Loucy (cell line): ENCODE results near the gene AQP12A.
"Not testable (repeated sequence)": the region's sequence is repeated elsewhere in the genome, so short reads cannot be mapped to it uniquely, and the experiment has no call there.

ENCODE experiments used
- CTCF ChIP-seq: fragments of 200-600 bp; sonication (generic); conservative IDR thresholded peaks from 2 replicates; pipeline ENCODE4 v1.5.1; 2014; ENCODE audit warnings: mild to moderate bottlenecking, antibody characterized with exemption, low read length
- EZH2phosphoT487 ChIP-seq: fragments of 200-600 bp; IDR thresholded peaks from 2 replicates; pipeline ENCODE4 v1.6.1; 2018; ENCODE audit warnings: antibody characterized with exemption, mild to moderate bottlenecking, moderate library complexity, borderline replicate concordance

GRCh38 chr2:240678909-240679308, 12.8 kb upstream of the AQP12A start:
- not testable (repeated sequence) for TF ChIP-seq CTCF, EZH2phosphoT487
